Bronchial epithelial cell (primary cell): Measurements from ENCODE around the gene MAST4. TPM values are rescaled to one million over a fixed set of nuclear protein-coding genes. Genes with fewer than 3 reads are reported as not detected.
A peak's percentile ranks its signal among the peaks of the same experiment; 100 is the strongest.

Source experiments
- DNase-seq: peaks from one replicate; pipeline ENCODE4 v3.0.0-alpha.2; 2010; ENCODE audit warnings: low read depth
- FAIRE-seq: peaks from 2 replicates; lab custom pipeline; 2011; peaks lifted over from hg19 to GRCh38; lab: Jason Lieb, UNC
- H3K27me3 ChIP-seq: 2 replicates; pipeline ENCODE4 v1.5.1; 2011; ENCODE audit warnings: low read length; ENCODE audit not compliant: control insufficient read depth, insufficient read depth
- H3K36me3 ChIP-seq: 2 replicates; pipeline ENCODE4 v1.5.1; 2011; ENCODE audit warnings: low read length; ENCODE audit not compliant: control insufficient read depth, insufficient read depth
- H3K4me3 ChIP-seq: 2 replicates; pipeline ENCODE4 v1.5.1; 2011; ENCODE audit warnings: mild to moderate bottlenecking, low read depth, low read length, control low read depth
- total RNA-seq: library from RNA; depleted of rRNA; stranded (reverse); fragments of >200 nt; gene quantifications from 2 replicates; pipeline ENCODE4 v1.2.1, GENCODE V29; 2014
- TF ChIP-seq, protein P1 (sequence below): IDR thresholded peaks from 2 replicates; pipeline ENCODE4 v1.5.1; 2011; ENCODE audit warnings: mild to moderate bottlenecking, moderate library complexity, low read length, control low read depth, inconsistent platforms; ENCODE audit not compliant: insufficient read depth, severe bottlenecking

The MAST4 gene
- total RNA-seq, 1 donor from 2014 or later: 10.3 TPM

DNA sequence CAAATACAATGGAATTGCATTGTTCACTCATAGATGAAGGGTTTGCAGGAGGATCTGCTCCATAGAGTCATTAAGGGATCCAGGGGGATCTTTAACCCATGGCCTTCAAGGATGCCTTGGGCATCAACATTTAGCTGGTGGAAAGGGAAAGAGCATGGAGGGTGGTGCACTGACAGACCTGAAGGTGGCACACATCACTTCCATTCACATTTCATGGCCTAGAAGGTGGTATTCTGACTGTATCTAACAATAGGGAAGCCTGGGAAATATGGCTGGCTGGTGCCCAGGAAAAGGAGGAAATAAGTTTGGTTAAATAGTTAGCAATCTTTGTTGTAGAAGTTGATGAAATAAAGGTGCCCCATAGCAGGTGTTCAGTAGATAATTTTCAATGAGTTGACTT is 370.2 kb downstream of the MAST4 start:
- Histone ChIP-seq H3K4me3 (no peak overlapping the region), H3K27me3 (no peaks in the 10 kb centered on the region), H3K36me3 (no peaks in the 10 kb centered on the region)
- TF ChIP-seq, protein P1, sequence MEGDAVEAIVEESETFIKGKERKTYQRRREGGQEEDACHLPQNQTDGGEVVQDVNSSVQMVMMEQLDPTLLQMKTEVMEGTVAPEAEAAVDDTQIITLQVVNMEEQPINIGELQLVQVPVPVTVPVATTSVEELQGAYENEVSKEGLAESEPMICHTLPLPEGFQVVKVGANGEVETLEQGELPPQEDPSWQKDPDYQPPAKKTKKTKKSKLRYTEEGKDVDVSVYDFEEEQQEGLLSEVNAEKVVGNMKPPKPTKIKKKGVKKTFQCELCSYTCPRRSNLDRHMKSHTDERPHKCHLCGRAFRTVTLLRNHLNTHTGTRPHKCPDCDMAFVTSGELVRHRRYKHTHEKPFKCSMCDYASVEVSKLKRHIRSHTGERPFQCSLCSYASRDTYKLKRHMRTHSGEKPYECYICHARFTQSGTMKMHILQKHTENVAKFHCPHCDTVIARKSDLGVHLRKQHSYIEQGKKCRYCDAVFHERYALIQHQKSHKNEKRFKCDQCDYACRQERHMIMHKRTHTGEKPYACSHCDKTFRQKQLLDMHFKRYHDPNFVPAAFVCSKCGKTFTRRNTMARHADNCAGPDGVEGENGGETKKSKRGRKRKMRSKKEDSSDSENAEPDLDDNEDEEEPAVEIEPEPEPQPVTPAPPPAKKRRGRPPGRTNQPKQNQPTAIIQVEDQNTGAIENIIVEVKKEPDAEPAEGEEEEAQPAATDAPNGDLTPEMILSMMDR: peak; percentile 9
- DNase-seq (no peak), FAIRE-seq (peak; percentile 7)

DNA sequence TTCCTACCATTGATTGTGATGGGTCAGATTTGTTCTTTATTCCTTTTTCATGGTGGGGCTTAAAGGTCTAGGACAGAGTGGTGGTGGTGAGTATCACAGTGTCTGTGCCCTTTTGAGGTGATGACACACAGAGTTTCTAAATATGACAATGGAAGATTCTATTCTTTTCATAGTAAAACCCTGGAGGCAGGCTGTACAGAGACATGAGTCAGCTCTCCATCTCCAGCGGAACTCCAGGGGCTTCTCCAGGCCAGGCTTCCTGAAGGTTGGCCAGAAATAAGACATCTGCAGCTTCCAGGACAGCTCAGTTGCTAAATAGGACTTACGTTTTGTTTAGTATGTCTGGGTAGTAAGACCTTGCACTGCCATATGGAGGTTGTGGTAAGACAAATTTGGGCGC is 370.9 kb downstream of the MAST4 start:
- TF ChIP-seq, protein P1: no peak
- Histone ChIP-seq H3K36me3 (no peaks in the 10 kb centered on the region), H3K4me3 (no peak overlapping the region), H3K27me3 (no peaks in the 10 kb centered on the region)
- no peak for DNase-seq
- FAIRE-seq: no peak

DNA sequence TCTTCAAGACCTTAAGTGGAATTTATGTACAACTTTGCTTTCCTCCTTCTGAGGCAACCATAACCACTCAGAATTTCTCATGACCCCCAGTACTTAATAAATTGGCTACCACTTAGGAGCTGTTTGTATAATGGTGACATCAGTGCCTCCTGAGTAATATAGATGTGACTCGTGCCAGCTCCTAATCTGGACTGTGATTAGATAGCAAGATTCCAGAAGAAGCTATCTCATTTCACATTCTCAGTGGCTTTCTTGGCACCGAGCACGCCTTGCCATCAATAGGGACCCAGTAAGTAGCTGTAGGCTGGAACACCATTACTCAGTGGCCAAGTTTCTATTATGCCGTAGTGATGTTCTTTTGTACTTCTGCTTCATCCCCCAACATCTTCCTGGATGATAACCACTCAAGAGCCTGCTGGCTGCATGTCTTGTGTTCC is 371.7 kb downstream of the MAST4 start:
- Histone ChIP-seq H3K4me3 (no peak overlapping the region), H3K36me3 (no peaks in the 10 kb centered on the region), H3K27me3 (no peaks in the 10 kb centered on the region)
- TF ChIP-seq, protein P1: no peak
- DNase-seq (no peak), FAIRE-seq (peak; percentile 97)

DNA sequence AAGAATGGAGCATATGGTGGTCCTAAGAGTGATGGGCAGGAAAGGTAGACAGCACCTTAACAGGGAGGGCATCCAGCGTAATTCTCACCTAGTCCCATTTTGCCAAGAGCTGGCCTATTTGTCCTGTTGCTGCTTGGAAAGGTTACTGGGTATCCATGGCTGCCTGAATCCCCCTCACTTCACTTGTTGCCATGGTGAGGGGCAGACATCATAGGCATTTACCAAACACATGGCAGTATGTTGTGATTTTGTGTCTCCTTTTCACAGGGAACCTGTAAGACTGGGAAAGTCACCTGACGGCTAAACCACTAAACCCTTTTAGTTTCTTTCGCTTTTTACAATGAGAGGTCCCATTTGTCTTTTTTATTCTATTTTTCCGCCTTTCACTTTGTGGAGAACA is 373.3 kb downstream of the MAST4 start:
- DNase-seq: no peak
- FAIRE-seq: no peak
- TF ChIP-seq, protein P1: no peak
- Histone ChIP-seq H3K27me3 (no peaks in the 10 kb centered on the region), H3K36me3 (no peaks in the 10 kb centered on the region), H3K4me3 (no peak overlapping the region)

DNA sequence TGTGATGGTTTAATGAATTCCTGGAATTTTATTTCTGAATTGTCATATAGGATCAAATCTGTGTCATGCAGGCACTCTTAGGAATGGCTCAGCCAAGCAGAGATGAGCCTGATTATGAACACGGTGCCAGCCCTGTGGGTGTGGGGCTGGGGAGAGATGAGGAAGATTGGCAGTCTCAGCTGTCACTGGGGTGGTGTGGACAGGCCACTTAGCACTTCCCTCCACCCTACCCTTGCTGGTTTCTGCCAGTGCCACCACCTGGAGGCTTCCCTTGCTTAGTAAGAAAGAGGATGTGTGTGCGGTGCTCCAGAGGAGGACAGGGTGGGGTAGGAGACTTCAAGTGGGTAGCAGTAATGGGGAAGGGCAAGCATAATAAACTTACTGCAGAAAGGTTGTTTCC is 373.8 kb downstream of the MAST4 start:
- Histone ChIP-seq H3K4me3 (no peak overlapping the region), H3K36me3 (no peaks in the 10 kb centered on the region), H3K27me3 (no peaks in the 10 kb centered on the region)
- DNase-seq: no peak
- TF ChIP-seq, protein P1: no peak
- no peak for FAIRE-seq

DNA sequence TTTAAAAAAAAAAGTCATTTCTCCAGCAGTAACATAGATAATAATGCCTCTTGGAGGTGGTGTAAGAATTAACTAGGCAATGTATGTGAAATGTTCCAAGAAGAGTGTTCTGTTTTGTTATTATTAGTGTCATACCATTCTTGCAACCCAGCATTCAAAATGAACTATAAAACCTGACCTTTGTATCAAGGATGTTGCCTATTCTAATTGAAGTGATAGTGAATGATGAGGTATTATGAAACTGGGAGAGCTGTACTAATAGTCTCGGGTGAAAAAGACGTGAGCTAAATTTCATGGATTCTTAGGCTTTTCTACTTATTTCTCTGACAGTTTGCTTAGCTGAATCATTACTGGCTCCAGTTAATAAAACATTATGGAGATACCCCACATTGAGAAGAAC is 375.8 kb downstream of the MAST4 start:
- FAIRE-seq (no peak), DNase-seq (no peak)
- no peak overlapping the region for H3K4me3 ChIP-seq
- TF ChIP-seq, protein P1: no peak
- H3K36me3 ChIP-seq: no peaks in the 10 kb centered on the region
- no peaks in the 10 kb centered on the region for H3K27me3 ChIP-seq
